Measurements from ENCODE around the gene ARID3A.
"Not testable (repeated sequence)": the region's sequence is repeated elsewhere in the genome, so short reads cannot be mapped to it uniquely, and the experiment has no call there.

The ARID3A gene

DNA sequence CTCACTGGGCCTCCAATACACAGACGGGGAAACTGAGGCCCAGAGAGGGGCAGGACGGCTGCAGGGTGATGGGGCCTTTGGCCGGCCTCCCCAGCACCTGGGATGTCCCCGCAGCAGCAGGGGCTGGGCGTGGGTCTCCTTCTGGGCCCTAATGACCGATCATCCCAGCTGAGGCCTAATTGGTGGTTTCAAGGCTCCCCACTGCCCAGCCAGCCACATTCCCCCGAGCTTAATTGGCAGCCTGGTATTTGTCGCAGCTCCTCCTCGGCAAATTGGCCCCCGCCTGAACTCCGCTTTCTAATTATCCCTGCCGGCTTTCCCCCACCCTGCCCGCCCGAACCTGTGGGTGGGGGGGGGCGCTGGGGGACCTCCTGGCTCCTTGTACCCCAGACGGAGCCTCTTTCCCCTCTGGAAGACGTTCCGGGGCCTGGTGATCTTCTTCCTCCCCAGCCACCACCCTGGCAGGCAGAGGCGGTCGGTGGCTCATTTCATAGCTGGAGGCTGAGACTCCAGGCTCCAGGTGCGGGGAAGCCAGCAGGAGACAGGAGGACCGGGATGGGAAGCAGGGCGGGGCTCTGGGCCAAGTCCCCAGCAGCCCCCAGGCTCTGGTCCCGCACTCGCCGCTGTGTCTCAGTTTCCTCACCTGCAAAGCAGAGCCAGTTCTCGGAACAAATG is 31.1 kb downstream of the ARID3A start:
- H3K4me3 ChIP-seq (ENCODE audit: insufficient read depth, low read length, poor library complexity, severe bottlenecking) = no peak overlapping the region
- H3K36me3 ChIP-seq (ENCODE audit: low read length) = no peaks in the 10 kb centered on the region
- no peaks in the 10 kb centered on the region for H4K20me1 ChIP-seq (ENCODE audit: low read depth, low read length)
- H3K9ac ChIP-seq (ENCODE audit: low read length) = no peak overlapping the region
- H3K27ac ChIP-seq (ENCODE audit: low read depth, low read length) = no peak overlapping the region
- no peaks in the 10 kb centered on the region for H3K9me2 ChIP-seq (replicated peaks; ENCODE audit: insufficient read depth, low read length)
- no peak overlapping the region for H2AFZ ChIP-seq (ENCODE audit: low read depth, low read length, severe bottlenecking)
- H3K79me2 ChIP-seq (ENCODE audit: insufficient read depth, low read length) = no peaks in the 10 kb centered on the region
- no peaks in the 10 kb centered on the region for H3K9me3 ChIP-seq (ENCODE audit: insufficient read depth, low read length)
- H3K4me2 ChIP-seq (ENCODE audit: low read depth, low read length, poor library complexity, severe bottlenecking) = no peak overlapping the region
- no peaks in the 10 kb centered on the region for H3K27me3 ChIP-seq (ENCODE audit: low read length)
- no peak for TF ChIP-seq EZH2phosphoT487 (conservative IDR thresholded peaks at IDR 0.05; ENCODE audit: low read length)
- H3F3A ChIP-seq (ENCODE audit: insufficient read depth) = no peaks in the 10 kb centered on the region

DNA sequence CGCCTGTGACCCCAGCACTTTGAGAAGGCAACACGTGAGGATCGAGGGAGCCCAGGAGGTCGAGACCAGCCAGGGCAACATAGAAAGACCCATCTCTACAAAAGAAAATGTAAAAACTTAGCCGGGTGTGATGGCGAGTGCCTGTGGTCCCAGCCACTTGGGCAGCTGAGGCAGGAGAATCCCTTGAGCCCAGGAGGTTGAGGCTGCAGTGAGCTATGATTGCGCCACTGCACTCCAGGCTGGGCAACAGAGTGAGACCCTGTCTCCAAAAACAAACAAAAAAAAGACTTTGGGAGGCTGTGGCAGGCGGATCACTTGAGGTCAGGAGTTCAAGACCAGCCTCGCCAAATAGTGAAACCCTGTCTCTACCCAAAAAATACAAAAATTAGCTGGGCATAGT is 31.7 kb downstream of the ARID3A start:
- H2AFZ ChIP-seq (ENCODE audit: low read depth, low read length, severe bottlenecking); H3K36me3 ChIP-seq (ENCODE audit: low read length); H3K27ac ChIP-seq (ENCODE audit: low read depth, low read length); H3K27me3 ChIP-seq (ENCODE audit: low read length); H3K4me3 ChIP-seq (ENCODE audit: insufficient read depth, low read length, poor library complexity, severe bottlenecking); H3K4me2 ChIP-seq (ENCODE audit: low read depth, low read length, poor library complexity, severe bottlenecking); H3K79me2 ChIP-seq (ENCODE audit: insufficient read depth, low read length); H3K9ac ChIP-seq (ENCODE audit: low read length); H3K9me2 ChIP-seq (replicated peaks; ENCODE audit: insufficient read depth, low read length); H3F3A ChIP-seq (ENCODE audit: insufficient read depth); H3K9me3 ChIP-seq (ENCODE audit: insufficient read depth, low read length); H4K20me1 ChIP-seq (ENCODE audit: low read depth, low read length): not testable (repeated sequence)

- Histone ChIP-seq H4K20me1 (ENCODE audit: low read depth, low read length) (no peaks in the 10 kb centered on the region), H3F3A (ENCODE audit: insufficient read depth) (no peaks in the 10 kb centered on the region)
Measured at GRCh38 chr19:958967-959855, 33.4 kb downstream of the ARID3A start.

DNA sequence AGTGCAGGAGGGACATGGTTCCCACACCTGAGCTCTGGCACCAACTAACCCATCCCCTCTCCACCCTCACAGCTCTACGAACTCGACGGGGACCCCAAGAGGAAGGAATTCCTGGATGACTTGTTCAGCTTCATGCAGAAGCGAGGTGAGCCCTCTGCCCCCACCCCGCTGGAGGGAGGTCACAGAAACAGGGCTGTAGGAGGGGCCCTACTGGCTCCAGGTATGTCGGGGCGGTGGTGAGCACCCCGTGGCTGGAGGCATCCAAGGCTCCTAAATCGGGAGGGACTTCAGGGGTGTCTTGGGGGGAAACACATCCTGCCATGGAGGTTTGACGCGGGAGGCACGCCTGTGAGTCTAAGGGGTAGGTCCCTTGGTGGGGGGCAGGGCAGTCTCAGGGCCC is 34.2 kb downstream of the ARID3A start:
- Histone ChIP-seq H3K4me2 (ENCODE audit: low read depth, low read length, poor library complexity, severe bottlenecking) (no peak overlapping the region), H3K27me3 (ENCODE audit: low read length) (no peaks in the 10 kb centered on the region), H4K20me1 (ENCODE audit: low read depth, low read length) (no peaks in the 10 kb centered on the region), H3K79me2 (ENCODE audit: insufficient read depth, low read length) (no peaks in the 10 kb centered on the region), H3K27ac (ENCODE audit: low read depth, low read length) (no peak overlapping the region), H3K4me3 (ENCODE audit: insufficient read depth, low read length, poor library complexity, severe bottlenecking) (no peak overlapping the region), H3K9me3 (ENCODE audit: insufficient read depth, low read length) (no peaks in the 10 kb centered on the region), H3K9ac (ENCODE audit: low read length) (no peak overlapping the region), H2AFZ (ENCODE audit: low read depth, low read length, severe bottlenecking) (no peak overlapping the region), H3F3A (ENCODE audit: insufficient read depth) (no peaks in the 10 kb centered on the region), H3K9me2 (replicated peaks; ENCODE audit: insufficient read depth, low read length) (no peaks in the 10 kb centered on the region), H3K36me3 (ENCODE audit: low read length) (no peaks in the 10 kb centered on the region)
- no peak for TF ChIP-seq CTCF (IDR thresholded peaks at IDR 0.05; ENCODE audit: insufficient read depth, low read length, poor library complexity, severe bottlenecking)
- TF ChIP-seq EZH2phosphoT487 (conservative IDR thresholded peaks at IDR 0.05; ENCODE audit: low read length) = no peak

More at GRCh38 chr19:958967-959855, 33.4 kb downstream of the ARID3A start:
- TF ChIP-seq CTCF (IDR thresholded peaks at IDR 0.05; ENCODE audit: insufficient read depth, low read length, poor library complexity, severe bottlenecking) = no peak
- H3K27me3 ChIP-seq (ENCODE audit: low read length) = no peaks in the 10 kb centered on the region
- H2AFZ ChIP-seq (ENCODE audit: low read depth, low read length, severe bottlenecking) = no peak overlapping the region
- no peaks in the 10 kb centered on the region for H3K79me2 ChIP-seq (ENCODE audit: insufficient read depth, low read length)
- no peaks in the 10 kb centered on the region for H3K9me3 ChIP-seq (ENCODE audit: insufficient read depth, low read length)
- H3K9ac ChIP-seq (ENCODE audit: low read length) = no peak overlapping the region
- H3K9me2 ChIP-seq (replicated peaks; ENCODE audit: insufficient read depth, low read length) = no peaks in the 10 kb centered on the region
- H3K4me3 ChIP-seq (ENCODE audit: insufficient read depth, low read length, poor library complexity, severe bottlenecking) = no peak overlapping the region
- no peak overlapping the region for H3K27ac ChIP-seq (ENCODE audit: low read depth, low read length)
- no peaks in the 10 kb centered on the region for H3K36me3 ChIP-seq (ENCODE audit: low read length)
- H3K4me2 ChIP-seq (ENCODE audit: low read depth, low read length, poor library complexity, severe bottlenecking) = no peak overlapping the region
